Measurements from ENCODE around the gene ARHGAP19.
"Not testable (repeated sequence)": the region's sequence is repeated elsewhere in the genome, so short reads cannot be mapped to it uniquely, and the experiment has no call there.

The ARHGAP19 gene

GRCh38 chr10:97280783-97281182 is 11.7 kb downstream of the ARHGAP19 start:
- no peak for DNase-seq (ENCODE audit: low read depth in 2 of 2)

DNA sequence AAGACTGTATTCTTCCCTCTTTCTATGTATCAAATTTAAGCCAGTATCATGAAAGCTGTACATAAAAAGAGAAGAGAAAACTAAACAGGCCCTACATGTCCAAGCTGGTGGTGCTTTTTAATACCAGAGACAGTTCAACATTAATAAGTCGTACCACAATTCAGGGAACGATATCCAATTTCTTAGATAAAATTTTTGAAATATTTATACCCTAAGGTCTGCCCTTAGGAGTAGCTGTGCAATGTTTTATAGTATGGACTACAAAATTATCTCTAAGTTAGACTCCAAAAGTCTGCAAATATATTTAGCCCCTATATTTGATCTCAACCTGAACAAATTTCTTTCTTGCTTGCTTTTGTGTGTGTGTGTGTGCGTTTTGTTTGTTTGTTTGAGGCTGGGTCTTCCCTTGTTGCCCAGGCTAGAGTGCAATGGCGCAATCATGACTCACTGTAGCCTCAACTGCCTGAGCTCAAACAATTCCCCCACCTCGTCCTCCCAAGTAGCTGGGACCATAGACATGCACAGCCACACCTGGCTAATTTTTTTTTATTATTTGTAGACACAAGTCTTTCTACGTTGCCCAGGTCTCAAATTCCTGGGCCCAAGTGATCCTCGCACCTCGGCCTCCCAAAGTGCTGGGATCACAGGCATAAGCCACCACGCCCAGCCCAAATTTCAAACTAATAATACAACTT is 13.2 kb downstream of the ARHGAP19 start:
- no peak for DNase-seq (ENCODE audit: low read depth in 2 of 2)

GRCh38 chr10:97278491-97278989 is 13.9 kb downstream of the ARHGAP19 start:
- no peak for DNase-seq (ENCODE audit: low read depth in 2 of 2)

- no peak for DNase-seq (ENCODE audit: low read depth in 2 of 2)
Observed at GRCh38 chr10:97277551-97277950, 14.9 kb downstream of the ARHGAP19 start.

- DNase-seq (ENCODE audit: low read depth in 2 of 2), result no peak
Observed at GRCh38 chr10:97274828-97275227, 17.6 kb downstream of the ARHGAP19 start.

DNA sequence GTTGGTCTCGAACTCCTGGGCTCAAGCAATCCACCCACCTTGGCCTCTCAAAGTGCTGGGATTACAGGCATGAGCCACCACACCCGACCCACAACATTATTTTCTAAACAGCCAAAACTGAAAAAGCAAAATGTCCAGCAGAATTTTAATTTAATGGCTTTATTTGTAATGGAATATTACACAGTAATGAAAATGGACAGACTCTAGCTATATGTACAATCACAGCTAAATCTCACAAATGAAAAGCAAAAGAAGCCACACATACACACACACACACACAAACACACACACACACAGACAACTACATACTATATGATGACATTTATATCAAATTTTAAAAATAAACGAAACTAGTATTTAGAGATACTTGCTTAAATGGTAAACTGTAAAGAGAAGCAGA is 18.7 kb downstream of the ARHGAP19 start:
- DNase-seq (ENCODE audit: low read depth in 2 of 2), result no peak

DNA sequence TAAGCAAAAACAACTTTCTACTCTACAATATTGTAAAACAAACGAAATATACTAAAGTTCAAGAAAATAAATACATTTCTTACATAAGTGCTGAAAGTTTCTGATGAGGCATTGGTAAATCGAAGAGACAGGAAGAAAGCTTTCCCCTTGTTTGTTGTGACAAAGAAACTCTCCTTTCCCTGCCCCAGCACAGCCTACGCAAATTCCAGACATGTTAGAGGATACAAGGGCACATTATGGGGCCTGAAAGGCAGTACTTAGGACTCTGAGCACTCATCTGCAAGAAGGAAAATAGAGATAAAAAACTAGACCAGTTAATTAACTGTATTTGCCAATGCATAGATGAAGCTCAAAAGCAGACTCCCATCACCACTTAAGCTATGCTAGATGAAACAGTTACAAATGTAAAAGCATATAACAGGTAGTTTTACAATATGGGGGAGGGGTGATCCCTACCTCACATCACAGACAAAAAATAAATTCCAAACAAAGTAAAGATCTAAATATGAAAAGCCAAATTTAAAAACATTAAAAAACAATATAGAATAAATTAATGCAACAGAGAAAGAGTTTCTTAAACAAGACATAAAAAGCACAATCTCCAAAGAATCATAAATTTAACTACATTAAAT is 21.8 kb downstream of the ARHGAP19 start:
- DNase-seq (ENCODE audit: low read depth in 2 of 2), result no peak

DNA sequence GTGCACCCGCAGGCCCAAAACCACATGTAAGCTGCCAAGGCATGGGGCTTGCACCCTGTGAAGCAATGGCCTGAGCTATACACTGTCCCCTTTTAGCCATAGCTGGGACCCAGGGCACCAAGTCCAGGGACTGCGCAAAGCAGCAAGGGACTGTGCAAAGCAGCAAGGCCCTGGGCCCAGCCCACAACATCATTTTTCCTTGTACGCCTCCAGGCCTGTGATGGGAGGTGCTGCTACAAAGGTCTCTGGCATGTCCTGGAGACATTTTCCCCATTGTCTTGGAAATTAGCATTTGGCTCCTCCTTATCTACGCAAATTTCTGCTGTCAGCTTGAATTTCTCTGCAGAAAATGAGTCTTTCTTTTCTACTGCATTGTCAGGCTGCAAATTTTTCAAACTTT is 24.8 kb downstream of the ARHGAP19 start:
- no peak for DNase-seq (ENCODE audit: low read depth in 2 of 2)

- DNase-seq (ENCODE audit: low read depth in 2 of 2), result not testable (repeated sequence)
Observed at GRCh38 chr10:97265095-97265494, 27.3 kb downstream of the ARHGAP19 start.

DNA sequence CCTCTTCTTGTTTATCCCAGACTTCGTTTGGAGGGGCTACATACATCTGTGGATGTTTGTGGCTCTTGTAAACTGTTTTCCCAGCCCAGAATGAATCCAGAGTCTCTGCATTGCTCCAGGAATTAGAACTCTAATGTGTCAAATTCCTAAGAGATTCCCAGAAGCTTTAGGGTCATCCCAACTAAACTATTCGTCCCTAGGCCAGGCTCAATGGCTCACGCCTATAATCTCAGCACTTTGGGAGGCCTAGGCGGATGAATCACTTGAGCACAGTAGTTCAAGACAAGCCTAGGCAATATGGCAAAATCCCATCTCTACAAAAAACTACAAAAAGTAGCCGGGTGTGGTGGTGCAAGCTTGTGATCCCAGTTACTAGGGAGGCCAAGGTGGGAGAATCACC is 28.5 kb downstream of the ARHGAP19 start:
- DNase-seq (ENCODE audit: low read depth in 2 of 2), result no peak

DNA sequence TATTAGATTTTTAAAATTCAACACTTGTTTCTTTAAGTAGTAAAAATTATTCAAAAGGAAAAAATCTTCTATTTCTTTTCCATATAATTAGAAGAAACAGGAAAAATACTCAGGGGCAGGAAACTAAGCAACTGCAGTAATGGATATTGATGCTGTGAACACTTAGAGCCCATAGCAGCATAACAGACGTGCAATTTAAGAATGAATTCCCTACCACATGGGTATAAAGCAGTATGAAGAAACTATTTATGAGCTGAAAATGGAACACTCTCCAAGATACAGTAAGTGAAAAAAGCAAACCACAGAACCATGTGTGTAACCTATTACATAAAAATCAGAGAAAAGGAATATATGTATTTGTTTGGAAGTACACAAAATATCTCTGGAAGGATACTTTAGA is 30.8 kb downstream of the ARHGAP19 start:
- DNase-seq (ENCODE audit: low read depth in 2 of 2), result no peak

- no peak for DNase-seq (ENCODE audit: low read depth in 2 of 2)
Observed at GRCh38 chr10:97261183-97261582, 31.3 kb downstream of the ARHGAP19 start.

DNA sequence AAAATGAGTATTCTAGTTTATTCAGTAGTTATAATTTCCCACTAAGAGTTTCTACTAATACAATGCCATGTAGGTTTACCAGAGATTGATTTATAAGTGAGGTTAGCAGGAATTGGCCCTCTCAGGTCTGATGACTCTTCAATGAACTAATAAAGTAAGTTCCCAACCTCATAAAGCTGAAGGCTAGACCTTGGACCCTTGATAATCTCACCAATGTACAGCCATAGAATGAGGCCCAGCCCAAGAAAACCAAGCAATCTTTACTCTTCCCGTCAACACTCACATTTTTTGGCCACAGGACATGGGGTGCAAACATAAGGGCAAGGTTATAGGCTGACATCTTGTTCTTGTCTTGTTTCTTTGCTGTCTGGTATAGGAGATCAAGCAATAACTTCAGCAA is 33.3 kb downstream of the ARHGAP19 start:
- DNase-seq (ENCODE audit: low read depth in 2 of 2), result no peak

DNA sequence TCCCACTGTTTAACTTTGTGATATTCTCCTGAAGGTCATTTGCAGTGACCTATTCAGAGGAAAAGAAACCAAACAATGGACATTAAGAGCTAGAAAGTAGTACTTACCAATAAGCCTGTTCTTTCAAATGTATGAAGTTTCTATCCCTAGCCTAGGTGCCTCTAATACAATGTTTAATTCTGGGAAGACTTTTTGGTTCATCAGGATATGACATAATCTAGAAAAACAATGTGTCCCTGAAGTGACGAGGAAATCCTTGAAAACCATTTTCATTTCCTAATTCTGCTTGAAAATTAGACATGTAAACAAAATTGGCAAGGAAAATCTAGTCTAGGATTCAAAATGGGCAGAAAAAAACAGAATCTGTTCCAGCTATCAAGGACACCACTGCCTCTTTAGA is 36.1 kb downstream of the ARHGAP19 start:
- no peak for DNase-seq (ENCODE audit: low read depth in 2 of 2)

- no peak for DNase-seq (ENCODE audit: low read depth in 2 of 2)
Observed at GRCh38 chr10:97255512-97256293, 36.7 kb downstream of the ARHGAP19 start.

- no peak for DNase-seq (ENCODE audit: low read depth in 2 of 2)
Observed at GRCh38 chr10:97254694-97255093, 37.7 kb downstream of the ARHGAP19 start.

DNA sequence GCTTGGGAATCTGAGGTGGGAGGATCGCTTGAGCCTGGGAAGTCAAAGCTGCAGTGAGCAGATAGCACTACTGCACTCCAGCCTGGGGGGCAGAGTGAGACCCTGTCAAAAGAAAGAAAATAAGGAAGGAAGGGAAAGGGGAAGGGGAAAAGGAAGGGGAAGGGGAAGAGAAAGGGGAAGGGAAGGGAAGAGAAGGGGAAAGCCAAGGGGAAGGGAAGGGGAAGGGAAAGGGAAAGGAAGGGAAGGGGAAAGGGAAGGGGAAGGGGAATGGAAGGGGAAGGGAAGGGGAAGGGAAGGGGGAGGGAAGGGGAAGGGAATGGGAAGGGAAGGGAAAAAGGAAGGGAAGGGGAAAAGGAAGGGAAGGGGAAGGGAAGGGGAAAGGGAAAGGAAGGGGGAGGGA is 41.5 kb downstream of the ARHGAP19 start:
- DNase-seq (ENCODE audit: low read depth in 2 of 2), result no peak

DNA sequence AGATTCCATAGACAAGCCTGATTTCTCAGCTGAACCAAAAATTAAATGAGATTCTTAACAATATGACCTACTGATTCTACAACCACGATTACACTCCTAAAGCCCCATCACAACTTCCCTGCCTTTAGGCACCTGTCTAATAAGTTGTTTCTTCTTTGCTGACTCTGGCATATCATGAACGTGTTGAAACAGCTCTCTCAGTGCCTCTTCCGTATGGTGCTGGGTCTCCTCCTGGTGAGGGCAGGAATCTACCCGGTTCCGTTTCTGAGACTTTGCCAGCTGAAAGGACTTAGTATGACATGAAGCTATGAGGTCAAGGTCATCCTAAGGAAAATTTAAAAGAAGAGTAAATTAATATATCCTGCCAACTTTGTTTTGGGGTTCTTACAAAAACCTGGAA is 48.6 kb downstream of the ARHGAP19 start:
- no peak for DNase-seq (ENCODE audit: low read depth in 2 of 2)

- no peak for DNase-seq (ENCODE audit: low read depth in 2 of 2)
Observed at GRCh38 chr10:97238855-97239254, 53.6 kb downstream of the ARHGAP19 start.

DNA sequence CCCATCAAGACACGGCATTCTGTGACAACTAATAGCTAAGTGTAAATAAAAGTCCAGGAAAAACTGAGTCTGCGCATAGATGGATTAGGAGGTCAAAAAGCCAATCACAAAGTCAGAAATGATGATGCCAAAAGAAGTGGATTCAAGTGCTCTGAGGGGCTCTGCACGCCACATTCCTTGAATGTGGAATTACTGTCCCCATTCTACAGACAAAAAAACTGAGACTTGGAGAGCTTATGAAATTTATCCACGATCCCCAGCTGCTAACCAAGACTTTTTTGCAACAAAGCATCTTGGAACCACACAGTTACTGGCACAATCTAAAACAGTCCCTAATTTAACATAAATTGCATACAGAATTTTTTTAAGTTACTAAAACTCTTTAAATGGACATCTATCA is 57.1 kb downstream of the ARHGAP19 start:
- no peak for DNase-seq (ENCODE audit: low read depth in 2 of 2)

GRCh38 chr10:97234400-97234799 is 58.0 kb downstream of the ARHGAP19 start:
- no peak for DNase-seq (ENCODE audit: low read depth in 2 of 2)

DNA sequence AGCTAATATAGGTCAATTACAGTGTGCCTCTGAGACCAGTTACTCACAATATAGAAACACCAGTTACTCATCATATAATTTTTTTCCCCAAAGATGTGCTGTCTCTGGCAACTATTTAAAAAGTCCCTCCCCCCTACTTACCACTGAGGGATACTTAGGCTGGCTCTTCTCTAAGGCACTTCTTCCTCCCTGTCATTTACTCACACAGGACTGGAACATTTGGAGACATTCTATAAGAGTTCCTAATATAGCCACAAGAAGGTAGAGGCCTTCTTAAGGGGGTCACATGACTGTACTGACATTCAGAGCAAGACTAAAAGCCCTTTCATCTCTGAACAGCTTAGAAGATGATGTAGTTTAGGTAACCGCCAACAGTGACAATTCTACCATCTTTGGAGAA is 62.3 kb downstream of the ARHGAP19 start:
- DNase-seq (ENCODE audit: low read depth in 2 of 2), result no peak

All from activated CD4-positive, alpha-beta T cell treated with anti-CD3 and anti-CD28 coated beads for 24 hours (primary cell).